DOHH2 (cell line): ENCODE results near the gene LINGO1.

Experiments used
- CTCF ChIP-seq: fragments of 200-600 bp; sonication (generic); IDR thresholded peaks from one replicate; pipeline ENCODE4 v1.5.1; 2014; ENCODE audit warnings: antibody characterized with exemption, mild to moderate bottlenecking, low read depth, low read length; ENCODE audit not compliant: poor library complexity, severe bottlenecking
- EZH2phosphoT487 ChIP-seq: fragments of 200-600 bp; sonication (generic); IDR thresholded peaks from 2 replicates; pipeline ENCODE4 v1.6.1; 2017; ENCODE audit warnings: borderline replicate concordance, mild to moderate bottlenecking, antibody characterized with exemption, low read length, moderate library complexity, mixed read lengths

- no peak for TF ChIP-seq CTCF
- no peak for TF ChIP-seq EZH2phosphoT487
Measured at GRCh38 chr15:77666296-77666660, 33.6 kb upstream of the LINGO1 start.
